Fibroblast of pulmonary artery (primary cell): ENCODE measurements around the gene GOLT1B.
"Not testable (repeated sequence)": the region's sequence is repeated elsewhere in the genome, so short reads cannot be mapped to it uniquely, and the experiment has no call there.

Source experiments
- DNase-seq: peaks from one replicate; pipeline ENCODE4 v3.0.0-alpha.2; 2010; ENCODE audit warnings: low read depth
- H3K4me3 ChIP-seq: replicated peaks from 2 replicates; pipeline ENCODE4 v1.5.1; 2011; ENCODE audit warnings: low read depth, mild to moderate bottlenecking, control low read depth, low read length, moderate library complexity
- CTCF ChIP-seq: IDR thresholded peaks from 2 replicates; pipeline ENCODE4 v1.5.1; 2011; ENCODE audit warnings: mild to moderate bottlenecking, control low read depth, low read length, inconsistent platforms; ENCODE audit errors: missing control alignments

The GOLT1B gene

GRCh38 chr12:21501258-21502163, at the start of gene GOLT1B, which contains the start of gene RECQL:
GOLT1B (plus strand) TSS chr12:21501789; CDS start chr12:21501924, 135 bp downstream.
RECQL (minus strand) TSS chr12:21501635; CDS start chr12:21499570, 2,065 bp downstream.
- TF ChIP-seq CTCF = no peak

GRCh38 chr12:21453312-21453852, 48.2 kb upstream of the GOLT1B start:
- H3K4me3 ChIP-seq = no peak overlapping the region
- no peak for TF ChIP-seq CTCF
- no peak for DNase-seq

More at GRCh38 chr12:21501258-21502163, at the start of gene GOLT1B, which contains the start of gene RECQL:
- peak; percentile 99 for DNase-seq
- H3K4me3 ChIP-seq = peak within 1 kb of the TSS; percentile 91

GRCh38 chr12:21456291-21456780, 45.3 kb upstream of the GOLT1B start:
- no peak overlapping the region for H3K4me3 ChIP-seq
- no peak for TF ChIP-seq CTCF
- no peak for DNase-seq

GRCh38 chr12:21459474-21459873, 42.1 kb upstream of the GOLT1B start:
- H3K4me3 ChIP-seq = no peak overlapping the region
- no peak for DNase-seq
- TF ChIP-seq CTCF = no peak

- not testable (repeated sequence) for DNase-seq, H3K4me3 ChIP-seq
These were observed 34.3 kb upstream of the GOLT1B start for GRCh38 chr12:21467334-21467733.

GRCh38 chr12:21471294-21471693, 30.3 kb upstream of the GOLT1B start:
- H3K4me3 ChIP-seq = no peak overlapping the region
- no peak for DNase-seq
- no peak for TF ChIP-seq CTCF

GRCh38 chr12:21472197-21472823, 29.3 kb upstream of the GOLT1B start:
- DNase-seq = no peak

More at GRCh38 chr12:21472197-21472823, 29.3 kb upstream of the GOLT1B start:
- TF ChIP-seq CTCF = no peak
- H3K4me3 ChIP-seq = no peak overlapping the region
